HCT116 (cell line): ENCODE measurements around the gene GMNN. TPM values are rescaled to one million over a fixed set of nuclear protein-coding genes. Genes with fewer than 3 reads are reported as not detected.
A peak's percentile ranks its signal among the peaks of the same experiment; 100 is the strongest.

Experiments used
- ATAC-seq: fragments of 200-7000 bp; cut with Tn5 transposase; 2 replicates; pipeline ENCODE4 v1.9.1; 2020; ENCODE audit warnings: mild to moderate bottlenecking, moderate library complexity
- BruUV-seq: library from RNA; stranded (reverse); fragments of 400-500 nt; replicated peaks from 2 replicates; lab custom pipeline; 2021; lab: Mats Ljungman, UMichigan
- CTCF ChIA-PET: fragments of 300-600 bp; sonication (Branson Sonifier 250); formaldehyde crosslinking; loops from one replicate; lab custom pipeline; 2021; ENCODE audit warnings: antibody characterized with exemption; lab: Charles Lee
- POLR2A ChIA-PET: fragments of 300-600, 350-600 bp; sonication (Branson Sonifier 250); formaldehyde crosslinking; loops from one replicate; lab custom pipeline; 2021; ENCODE audit warnings: antibody characterized with exemption; lab: Charles Lee
- RAD21 ChIA-PET, 2 experiments: fragments of 300-600 bp; sonication (Branson Sonifier 250); formaldehyde crosslinking; loops; one replicate each; lab custom pipeline; 2023; ENCODE audit warnings: low total read pairs in 2 of 2; ENCODE audit not compliant: uncharacterized antibody in 2 of 2, unreplicated experiment in 2 of 2, low non-redundant PET in 1 of 2; lab: Charles Lee
- DNase-seq: peaks from one replicate; pipeline ENCODE4 v3.0.0-alpha.2; 2010; ENCODE audit warnings: low read depth, low spot score
- H2AFZ ChIP-seq: fragments of 200-600 bp; shearing (Covaris generic), sonication (generic); 2 replicates; pipeline ENCODE4 v1.6.1; 2017; ENCODE audit warnings: low read depth, mixed run types, mixed read lengths, antibody characterized with exemption, low read length; ENCODE audit not compliant: poor library complexity, severe bottlenecking
- H3K27ac ChIP-seq: 2 replicates; pipeline ENCODE4 v1.5.1; 2012; ENCODE audit warnings: low read depth, low read length
- H3K27me3 ChIP-seq: fragments of 200-600 bp; sonication (generic); 2 replicates; pipeline ENCODE4 v1.6.1; 2016; ENCODE audit warnings: mixed run types, low read length, mixed read lengths; ENCODE audit not compliant: insufficient read depth
- H3K36me3 ChIP-seq, 2 experiments: fragments of 200-500 bp in 1 of 2; fragments of 200-600 bp in 1 of 2; sonication (Bioruptor generic) in 1 of 2; sonication (generic) in 1 of 2; 2 replicates each; pipeline versions ENCODE4 v1.5.1 to v1.6.1; 2014 to 2016; ENCODE audit warnings: low read length in 2 of 2, inconsistent platforms in 1 of 2, mixed read lengths in 1 of 2, mixed run types in 1 of 2; ENCODE audit not compliant: insufficient read depth in 2 of 2, control insufficient read depth in 1 of 2
- H3K4me1 ChIP-seq, 2 experiments: fragments of 200-600 bp in 1 of 2; sonication (generic) in 1 of 2; 2 replicates each; pipeline versions ENCODE4 v1.5.1 to v1.6.1; 2012 to 2017; ENCODE audit warnings: low read length in 2 of 2, inconsistent platforms in 1 of 2, mild to moderate bottlenecking in 1 of 2, mixed read lengths in 1 of 2, mixed run types in 1 of 2, moderate library complexity in 1 of 2; ENCODE audit not compliant: insufficient read depth in 2 of 2, control insufficient read depth in 1 of 2
- H3K4me2 ChIP-seq: fragments of 200-600 bp; sonication (generic); 2 replicates; pipeline ENCODE4 v1.6.1; 2017; ENCODE audit warnings: mixed run types, low read length, mixed read lengths
- H3K4me3 ChIP-seq, 2 experiments: fragments of 200-600 bp in 1 of 2; sonication (generic) in 1 of 2; replicated peaks in 1 of 2; 2 replicates each; pipeline ENCODE4 v1.5.1; 2011 to 2016; ENCODE audit warnings: low read length in 2 of 2, control low read depth in 1 of 2, low read depth in 1 of 2, mild to moderate bottlenecking in 1 of 2, mixed read lengths in 1 of 2, mixed run types in 1 of 2
- H3K79me2 ChIP-seq: fragments of 200-600 bp; sonication (generic); 2 replicates; pipeline ENCODE4 v1.6.1; 2017; ENCODE audit warnings: mild to moderate bottlenecking, mixed run types, low read length, moderate library complexity, mixed read lengths; ENCODE audit not compliant: insufficient read depth
- H3K9ac ChIP-seq: fragments of 200-600 bp; sonication (generic); 2 replicates; pipeline ENCODE4 v1.6.1; 2016; ENCODE audit warnings: low read length, mixed read lengths
- H3K9me2 ChIP-seq: fragments of 200-600 bp; sonication (generic), shearing (Covaris generic); 2 replicates; pipeline ENCODE4 v1.6.1; 2017; ENCODE audit warnings: mixed run types, mild to moderate bottlenecking, moderate library complexity; ENCODE audit not compliant: insufficient read depth
- H3K9me3 ChIP-seq, 2 experiments: fragments of 200-500 bp in 1 of 2; fragments of 200-600 bp in 1 of 2; sonication (Bioruptor generic) in 1 of 2; sonication (generic) in 1 of 2; 2 replicates each; pipeline ENCODE4 v1.6.1; 2014 to 2017; ENCODE audit warnings: low read length in 2 of 2, mixed read lengths in 2 of 2, inconsistent platforms in 1 of 2, low read depth in 1 of 2, mild to moderate bottlenecking in 1 of 2, mixed run types in 1 of 2, moderate library complexity in 1 of 2; ENCODE audit not compliant: control insufficient read depth in 1 of 2, insufficient read depth in 1 of 2
- H4K20me1 ChIP-seq: fragments of 200-600 bp; sonication (generic), shearing (Covaris generic); 2 replicates; pipeline ENCODE4 v1.6.1; 2017; ENCODE audit warnings: mixed run types, mild to moderate bottlenecking, moderate library complexity; ENCODE audit not compliant: insufficient read depth
- CBX3 ChIP-seq: IDR thresholded peaks from 2 replicates; pipeline ENCODE4 v1.6.1; 2012; ENCODE audit warnings: low read depth
- CEBPB ChIP-seq: IDR thresholded peaks from 2 replicates; pipeline ENCODE4 v1.6.1; 2012; ENCODE audit warnings: low read depth
- EGR1 ChIP-seq: IDR thresholded peaks from 2 replicates; pipeline ENCODE4 v1.6.1; 2012; ENCODE audit warnings: low read depth
- EZH2phosphoT487 ChIP-seq: fragments of 200-600 bp; IDR thresholded peaks from 2 replicates; pipeline ENCODE4 v1.6.1; 2018; ENCODE audit warnings: antibody characterized with exemption, borderline replicate concordance
- FOSL1 ChIP-seq: IDR thresholded peaks from 2 replicates; pipeline ENCODE4 v1.6.1; 2012; ENCODE audit warnings: low read depth
- JUND ChIP-seq: IDR thresholded peaks from 2 replicates; pipeline ENCODE4 v1.6.1; 2012
- RAD21 ChIP-seq: IDR thresholded peaks from 2 replicates; pipeline ENCODE4 v1.6.1; 2012; ENCODE audit warnings: low read depth, mild to moderate bottlenecking
- SIN3A ChIP-seq: IDR thresholded peaks from 2 replicates; pipeline ENCODE4 v1.6.1; 2012; ENCODE audit warnings: low read depth
- SRF ChIP-seq: IDR thresholded peaks from 2 replicates; pipeline ENCODE4 v1.6.1; 2012; ENCODE audit warnings: low read depth
- TCF7L2 ChIP-seq: IDR thresholded peaks from 2 replicates; pipeline ENCODE4 v1.7.0; 2011; ENCODE audit warnings: borderline replicate concordance, inconsistent platforms; ENCODE audit not compliant: insufficient read depth, insufficient read length; ENCODE audit errors: extremely low read depth
- YY1 ChIP-seq: IDR thresholded peaks from 2 replicates; pipeline ENCODE4 v1.6.1; 2011; ENCODE audit warnings: low read length, low read depth, moderate library complexity, mild to moderate bottlenecking; ENCODE audit not compliant: insufficient replicate concordance; ENCODE audit errors: extremely low read depth
- ZFX ChIP-seq: fragments of 450-650 bp; IDR thresholded peaks from 2 replicates; pipeline ENCODE4 v1.6.1; 2017
- ZNF274 ChIP-seq: fragments of 200-500 bp; sonication (Bioruptor generic); IDR thresholded peaks from 2 replicates; pipeline ENCODE4 v1.6.1; 2014; ENCODE audit warnings: mild to moderate bottlenecking, low read depth, low read length, inconsistent platforms
- intact Hi-C: fragments of 100-400 bp; cut with micrococcal nuclease; formaldehyde crosslinking; loops from 2 replicates; pipeline ENCODE4 v1.10.0; 2022
- total RNA-seq: library from RNA; stranded (reverse); gene quantifications from one replicate; pipeline ENCODE4 v1.2.1, GENCODE V29; 2021; ENCODE audit not compliant: unreplicated experiment
- TF ChIP-seq, protein P1 (sequence below): IDR thresholded peaks from 2 replicates; pipeline ENCODE4 v1.6.1; 2012; ENCODE audit warnings: low read depth
- TF ChIP-seq, protein P2 (sequence below): IDR thresholded peaks from 2 replicates; pipeline ENCODE4 v1.6.1; 2011; ENCODE audit warnings: mild to moderate bottlenecking, low read length, moderate library complexity; ENCODE audit not compliant: insufficient replicate concordance; ENCODE audit errors: extremely low read depth
- TF ChIP-seq, protein P3 (sequence below): IDR thresholded peaks from 2 replicates; pipeline ENCODE4 v1.6.1; 2012

GMNN gene
- total RNA-seq, 1 experiment from 2014 or later, result 54.9 TPM

DNA sequence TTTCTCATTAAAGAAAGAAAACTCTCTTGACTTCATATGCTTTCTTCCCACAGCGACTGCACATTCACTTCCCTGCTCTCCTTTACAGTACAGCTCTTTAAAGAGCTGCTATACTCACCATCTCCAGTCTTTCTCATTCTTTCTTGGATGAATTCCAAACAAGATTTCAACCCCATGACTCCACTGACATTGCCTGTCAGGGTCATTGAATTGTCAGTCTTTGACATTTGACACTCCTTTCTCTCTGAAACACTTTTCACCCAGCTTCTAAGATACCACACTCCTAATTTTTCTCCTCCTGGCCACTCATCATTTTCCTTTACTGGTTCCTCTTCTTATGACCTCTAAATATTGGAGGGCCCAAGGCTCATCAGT, 24.8 kb downstream of the GMNN start:
- RAD21 ChIA-PET, result no interaction called here
- BruUV-seq, result no TSS peak
- no peak for ATAC-seq

DNA sequence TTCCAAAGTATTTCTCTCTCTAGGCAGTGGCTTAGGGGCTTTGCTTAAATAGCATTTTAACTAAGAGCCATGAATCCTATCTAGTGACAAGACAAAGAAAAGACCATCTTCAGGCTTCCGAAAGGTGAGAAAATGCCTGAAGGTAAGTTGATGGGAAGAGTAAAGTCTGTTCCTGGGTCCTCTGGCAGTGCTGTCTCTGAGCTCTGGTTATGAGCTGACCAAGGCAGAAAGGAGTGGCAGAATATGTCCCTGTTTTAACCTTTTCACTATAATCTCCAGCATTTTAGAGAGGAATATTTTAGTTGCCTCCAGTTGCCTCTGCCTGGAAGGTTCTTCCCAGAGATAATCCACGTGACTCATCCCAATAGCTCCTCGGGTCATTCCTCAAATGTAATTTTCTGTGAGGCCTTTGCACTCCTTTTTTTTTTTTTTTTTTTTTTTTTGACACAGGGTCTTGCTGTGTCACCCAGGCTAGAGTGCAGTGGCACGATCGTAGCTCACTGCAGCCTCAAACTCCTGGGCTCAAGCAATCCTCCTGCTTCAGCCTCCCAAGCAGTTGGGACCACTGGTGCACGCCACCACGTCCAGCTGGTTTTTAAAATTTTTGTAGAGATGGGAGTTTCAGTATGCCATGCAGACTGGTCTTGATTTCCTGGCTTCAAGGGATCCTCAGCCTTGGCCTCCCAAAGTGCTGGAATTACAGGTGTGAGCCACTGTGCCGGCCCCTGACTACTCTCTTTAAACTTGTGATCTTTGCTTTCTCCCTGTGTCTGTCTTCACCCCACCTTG, 27.7 kb downstream of the GMNN start:
- intact Hi-C loops, result no loop called here
- CTCF ChIA-PET, result no interaction called here
- DNase-seq, result no peak
- no peaks in the 10 kb centered on the region for H3K36me3 ChIP-seq
- H3K9me2 ChIP-seq, result no peaks in the 10 kb centered on the region
- peak; percentile 32; the same call in 1 of the 2 replicates for ATAC-seq
- peaks cover 3 to 22% of the 10 kb centered on the region in 2 experiments; a peak in 2 of 4 replicates for H3K4me1 ChIP-seq
- H3K4me3 ChIP-seq, result no peak overlapping the region
- no peaks in the 10 kb centered on the region for H3K79me2 ChIP-seq
- peak overlapping the region; percentile 27 for H3K4me2 ChIP-seq
- POLR2A ChIA-PET, result no interaction called here
- H2AFZ ChIP-seq, result peak overlapping the region; percentile 65
- no peaks in the 10 kb centered on the region for H4K20me1 ChIP-seq
- H3K27me3 ChIP-seq, result no peaks in the 10 kb centered on the region
- H3K27ac ChIP-seq, result no peak overlapping the region
- no TSS peak for BruUV-seq
- no peaks in the 10 kb centered on the region for H3K9me3 ChIP-seq
- H3K9ac ChIP-seq, result no peak overlapping the region
- RAD21 ChIA-PET, result no interaction called here
- TF ChIP-seq RAD21 (no peak), ZNF274 (no peak), YY1 (no peak), FOSL1 (no peak), CEBPB (no peak), SIN3A (no peak), EGR1 (no peak)
- TF ChIP-seq, protein P1, sequence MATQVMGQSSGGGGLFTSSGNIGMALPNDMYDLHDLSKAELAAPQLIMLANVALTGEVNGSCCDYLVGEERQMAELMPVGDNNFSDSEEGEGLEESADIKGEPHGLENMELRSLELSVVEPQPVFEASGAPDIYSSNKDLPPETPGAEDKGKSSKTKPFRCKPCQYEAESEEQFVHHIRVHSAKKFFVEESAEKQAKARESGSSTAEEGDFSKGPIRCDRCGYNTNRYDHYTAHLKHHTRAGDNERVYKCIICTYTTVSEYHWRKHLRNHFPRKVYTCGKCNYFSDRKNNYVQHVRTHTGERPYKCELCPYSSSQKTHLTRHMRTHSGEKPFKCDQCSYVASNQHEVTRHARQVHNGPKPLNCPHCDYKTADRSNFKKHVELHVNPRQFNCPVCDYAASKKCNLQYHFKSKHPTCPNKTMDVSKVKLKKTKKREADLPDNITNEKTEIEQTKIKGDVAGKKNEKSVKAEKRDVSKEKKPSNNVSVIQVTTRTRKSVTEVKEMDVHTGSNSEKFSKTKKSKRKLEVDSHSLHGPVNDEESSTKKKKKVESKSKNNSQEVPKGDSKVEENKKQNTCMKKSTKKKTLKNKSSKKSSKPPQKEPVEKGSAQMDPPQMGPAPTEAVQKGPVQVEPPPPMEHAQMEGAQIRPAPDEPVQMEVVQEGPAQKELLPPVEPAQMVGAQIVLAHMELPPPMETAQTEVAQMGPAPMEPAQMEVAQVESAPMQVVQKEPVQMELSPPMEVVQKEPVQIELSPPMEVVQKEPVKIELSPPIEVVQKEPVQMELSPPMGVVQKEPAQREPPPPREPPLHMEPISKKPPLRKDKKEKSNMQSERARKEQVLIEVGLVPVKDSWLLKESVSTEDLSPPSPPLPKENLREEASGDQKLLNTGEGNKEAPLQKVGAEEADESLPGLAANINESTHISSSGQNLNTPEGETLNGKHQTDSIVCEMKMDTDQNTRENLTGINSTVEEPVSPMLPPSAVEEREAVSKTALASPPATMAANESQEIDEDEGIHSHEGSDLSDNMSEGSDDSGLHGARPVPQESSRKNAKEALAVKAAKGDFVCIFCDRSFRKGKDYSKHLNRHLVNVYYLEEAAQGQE, result no peak
- TF ChIP-seq, protein P2, sequence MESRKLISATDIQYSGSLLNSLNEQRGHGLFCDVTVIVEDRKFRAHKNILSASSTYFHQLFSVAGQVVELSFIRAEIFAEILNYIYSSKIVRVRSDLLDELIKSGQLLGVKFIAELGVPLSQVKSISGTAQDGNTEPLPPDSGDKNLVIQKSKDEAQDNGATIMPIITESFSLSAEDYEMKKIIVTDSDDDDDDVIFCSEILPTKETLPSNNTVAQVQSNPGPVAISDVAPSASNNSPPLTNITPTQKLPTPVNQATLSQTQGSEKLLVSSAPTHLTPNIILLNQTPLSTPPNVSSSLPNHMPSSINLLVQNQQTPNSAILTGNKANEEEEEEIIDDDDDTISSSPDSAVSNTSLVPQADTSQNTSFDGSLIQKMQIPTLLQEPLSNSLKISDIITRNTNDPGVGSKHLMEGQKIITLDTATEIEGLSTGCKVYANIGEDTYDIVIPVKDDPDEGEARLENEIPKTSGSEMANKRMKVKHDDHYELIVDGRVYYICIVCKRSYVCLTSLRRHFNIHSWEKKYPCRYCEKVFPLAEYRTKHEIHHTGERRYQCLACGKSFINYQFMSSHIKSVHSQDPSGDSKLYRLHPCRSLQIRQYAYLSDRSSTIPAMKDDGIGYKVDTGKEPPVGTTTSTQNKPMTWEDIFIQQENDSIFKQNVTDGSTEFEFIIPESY, result no peak

More for the DNA sequence above, 24.8 kb downstream of the GMNN start:
- H3K4me3 ChIP-seq, result no peak overlapping the region
- H3K36me3 ChIP-seq, result no peaks in the 10 kb centered on the region
- no peaks in the 10 kb centered on the region for H4K20me1 ChIP-seq
- TF ChIP-seq, protein P3, sequence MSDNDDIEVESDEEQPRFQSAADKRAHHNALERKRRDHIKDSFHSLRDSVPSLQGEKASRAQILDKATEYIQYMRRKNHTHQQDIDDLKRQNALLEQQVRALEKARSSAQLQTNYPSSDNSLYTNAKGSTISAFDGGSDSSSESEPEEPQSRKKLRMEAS, result no peak
- TF ChIP-seq ZFX (no peak), CEBPB (no peak), FOSL1 (no peak), CBX3 (no peak), EZH2phosphoT487 (no peak), TCF7L2 (no peak), ZNF274 (no peak), SIN3A (no peak), SRF (no peak), JUND (no peak), YY1 (no peak)
- no peak overlapping the region for H2AFZ ChIP-seq
- no peak overlapping the region for H3K4me2 ChIP-seq
- H3K4me1 ChIP-seq, result peaks cover 3 to 22% of the 10 kb centered on the region in 2 experiments; a peak in 2 of 4 replicates
- intact Hi-C loops, result no loop called here
- ChIA-PET POLR2A (no interaction called here), CTCF (no interaction called here)
- H3K9me3 ChIP-seq, result no peaks in the 10 kb centered on the region
- no peaks in the 10 kb centered on the region for H3K9me2 ChIP-seq
- H3K79me2 ChIP-seq, result no peaks in the 10 kb centered on the region
- DNase-seq, result no peak
- no peaks in the 10 kb centered on the region for H3K27me3 ChIP-seq
- H3K27ac ChIP-seq, result no peak overlapping the region
- H3K9ac ChIP-seq, result no peak overlapping the region
